ENCODE measurements around the gene CDH4.

Gene CDH4

GRCh38 chr20:61640871-61641245 is 388.8 kb downstream of the CDH4 start:
- Histone ChIP-seq H3K4me3 (ENCODE audit: low read depth in 1 of 2, low read length in 2 of 2) (no peak overlapping the region), H3K9me3 (ENCODE audit: low read length) (no peaks in the 10 kb centered on the region), H3K27me3 (ENCODE audit: control insufficient read depth in 1 of 2, insufficient read depth in 2 of 2, low read length in 2 of 2) (peaks cover 0 to 9% of the 10 kb centered on the region in 2 donors), H3K27ac (ENCODE audit: low read depth, low read length) (no peak overlapping the region), H3K36me3 (ENCODE audit: insufficient read depth, low read length) (no peaks in the 10 kb centered on the region), H3K4me1 (ENCODE audit: insufficient read depth, low read length) (no peaks in the 10 kb centered on the region), H3K9ac (ENCODE audit: low read length) (no peak overlapping the region)

DNA sequence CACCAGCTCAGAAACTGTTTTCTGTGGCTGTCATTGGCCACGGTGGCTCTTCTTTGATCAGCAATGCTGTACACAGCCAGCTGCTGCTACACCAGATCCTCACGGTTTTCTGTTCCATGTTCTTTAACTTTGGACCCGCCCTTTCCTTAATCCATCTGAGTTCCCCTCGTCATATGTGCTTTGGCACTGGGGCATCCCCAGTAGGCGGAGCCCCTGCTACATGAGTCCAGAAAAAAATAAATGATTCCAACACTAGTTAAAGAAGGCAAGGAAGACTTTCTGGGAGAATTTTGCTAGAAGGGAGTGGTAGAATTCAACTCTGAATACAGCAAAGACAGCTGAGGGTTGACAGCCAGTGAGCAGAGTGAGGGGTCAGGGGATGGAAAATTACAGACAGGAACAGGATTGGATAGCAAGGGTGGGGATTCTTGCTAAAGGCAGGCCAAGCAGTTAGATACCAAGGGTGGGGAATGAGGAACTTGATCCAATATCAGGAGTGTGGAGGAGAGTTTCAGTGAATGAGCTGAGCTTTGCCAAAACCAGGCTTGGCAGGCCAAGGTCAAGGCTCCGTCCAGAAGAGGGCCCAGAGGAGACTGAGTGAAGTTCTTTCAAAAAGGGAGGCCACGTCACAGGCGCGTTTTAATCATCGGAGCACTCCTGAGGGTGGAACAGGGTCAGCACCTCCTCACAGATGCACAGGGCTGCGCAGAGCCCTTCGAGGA is 391.8 kb downstream of the CDH4 start:
- no peak overlapping the region for H3K4me3 ChIP-seq (ENCODE audit: low read depth in 1 of 2, low read length in 2 of 2)
- H3K9me3 ChIP-seq (ENCODE audit: low read length) = no peaks in the 10 kb centered on the region
- no peaks in the 10 kb centered on the region for H3K36me3 ChIP-seq (ENCODE audit: insufficient read depth, low read length)
- H3K27me3 ChIP-seq (ENCODE audit: control insufficient read depth in 1 of 2, insufficient read depth in 2 of 2, low read length in 2 of 2) = no peaks in the 10 kb centered on the region
- no peak overlapping the region for H3K9ac ChIP-seq (ENCODE audit: low read length)
- H3K4me1 ChIP-seq (ENCODE audit: insufficient read depth, low read length) = no peaks in the 10 kb centered on the region
- H3K27ac ChIP-seq (ENCODE audit: low read depth, low read length) = no peak overlapping the region

DNA sequence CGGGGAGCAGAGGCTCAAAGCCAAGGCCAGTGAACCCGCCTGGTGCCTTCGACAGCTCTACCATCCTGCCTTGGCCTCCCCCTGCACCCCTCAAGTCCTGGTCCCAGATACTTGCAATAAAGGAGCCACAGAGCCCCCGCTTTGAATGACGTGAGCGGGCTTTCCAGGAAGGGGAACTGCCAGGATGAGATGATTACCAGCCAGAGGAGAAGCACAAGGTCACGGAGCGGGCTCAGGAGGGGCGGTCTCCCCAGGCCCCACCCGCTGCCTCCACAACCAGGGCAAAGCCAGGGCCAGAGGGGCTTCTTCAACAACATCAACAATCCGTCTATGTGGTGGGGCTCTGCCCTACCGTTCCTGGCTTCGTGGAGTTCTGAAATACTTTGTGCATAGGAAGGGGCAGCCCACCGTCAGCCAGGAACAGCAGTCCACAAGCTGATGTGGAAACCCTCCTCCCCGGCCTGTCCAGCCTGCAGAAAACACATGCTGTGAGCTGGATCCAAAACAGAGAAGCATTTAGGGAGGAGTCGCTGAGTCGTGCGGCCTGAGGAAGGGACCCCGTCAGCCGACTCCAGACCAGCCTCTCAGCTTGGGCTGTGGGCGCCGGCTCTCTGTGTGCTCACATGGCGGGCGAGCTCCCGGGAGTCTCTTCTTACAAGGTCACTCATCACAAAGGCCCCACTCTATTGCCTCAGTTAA is 392.5 kb downstream of the CDH4 start:
- Histone ChIP-seq H3K36me3 (ENCODE audit: insufficient read depth, low read length) (no peaks in the 10 kb centered on the region), H3K27ac (ENCODE audit: low read depth, low read length) (no peak overlapping the region), H3K4me3 (ENCODE audit: low read depth in 1 of 2, low read length in 2 of 2) (no peak overlapping the region), H3K9me3 (ENCODE audit: low read length) (no peaks in the 10 kb centered on the region), H3K9ac (ENCODE audit: low read length) (no peak overlapping the region), H3K27me3 (ENCODE audit: control insufficient read depth in 1 of 2, insufficient read depth in 2 of 2, low read length in 2 of 2) (no peaks in the 10 kb centered on the region), H3K4me1 (ENCODE audit: insufficient read depth, low read length) (no peaks in the 10 kb centered on the region)

DNA sequence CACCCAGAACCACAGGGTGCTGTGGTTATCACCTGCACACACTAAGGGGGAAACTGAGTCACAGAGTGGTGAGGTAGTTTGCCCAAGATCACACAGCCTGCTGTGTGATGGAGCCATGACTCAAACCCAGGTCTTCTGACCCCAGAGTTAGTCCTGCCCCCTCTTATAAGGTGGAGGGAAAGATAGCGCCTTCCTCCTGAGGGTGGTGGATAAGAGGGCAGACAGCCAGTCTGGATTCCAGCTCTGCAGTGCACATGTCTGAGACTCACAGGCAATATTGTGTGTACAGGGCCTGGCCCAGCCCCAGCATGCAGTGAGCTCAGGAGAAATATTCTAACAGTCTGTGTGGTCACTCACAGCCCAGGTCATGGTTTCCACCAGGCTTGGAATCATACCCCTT is 393.7 kb downstream of the CDH4 start:
- H3K27ac ChIP-seq (ENCODE audit: low read depth, low read length) = no peak overlapping the region
- no peak overlapping the region for H3K4me3 ChIP-seq (ENCODE audit: low read depth in 1 of 2, low read length in 2 of 2)
- H3K9ac ChIP-seq (ENCODE audit: low read length) = no peak overlapping the region
- H3K9me3 ChIP-seq (ENCODE audit: low read length) = no peaks in the 10 kb centered on the region
- no peaks in the 10 kb centered on the region for H3K27me3 ChIP-seq (ENCODE audit: control insufficient read depth in 1 of 2, insufficient read depth in 2 of 2, low read length in 2 of 2)
- no peaks in the 10 kb centered on the region for H3K36me3 ChIP-seq (ENCODE audit: insufficient read depth, low read length)
- no peaks in the 10 kb centered on the region for H3K4me1 ChIP-seq (ENCODE audit: insufficient read depth, low read length)

- Histone ChIP-seq H3K27ac (ENCODE audit: low read depth, low read length) (no peak overlapping the region), H3K9ac (ENCODE audit: low read length) (no peak overlapping the region), H3K4me3 (ENCODE audit: low read depth in 1 of 2, low read length in 2 of 2) (no peak overlapping the region), H3K27me3 (ENCODE audit: control insufficient read depth in 1 of 2, insufficient read depth in 2 of 2, low read length in 2 of 2) (no peaks in the 10 kb centered on the region), H3K9me3 (ENCODE audit: low read length) (no peaks in the 10 kb centered on the region), H3K36me3 (ENCODE audit: insufficient read depth, low read length) (no peaks in the 10 kb centered on the region), H3K4me1 (ENCODE audit: insufficient read depth, low read length) (no peaks in the 10 kb centered on the region)
These were observed 394.4 kb downstream of the CDH4 start for GRCh38 chr20:61646453-61646852.

GRCh38 chr20:61646986-61647385 is 394.9 kb downstream of the CDH4 start:
- Histone ChIP-seq H3K27ac (ENCODE audit: low read depth, low read length) (no peak overlapping the region), H3K4me1 (ENCODE audit: insufficient read depth, low read length) (no peaks in the 10 kb centered on the region), H3K27me3 (ENCODE audit: control insufficient read depth in 1 of 2, insufficient read depth in 2 of 2, low read length in 2 of 2) (no peaks in the 10 kb centered on the region), H3K9ac (ENCODE audit: low read length) (no peak overlapping the region), H3K4me3 (ENCODE audit: low read depth in 1 of 2, low read length in 2 of 2) (no peak overlapping the region), H3K9me3 (ENCODE audit: low read length) (no peaks in the 10 kb centered on the region), H3K36me3 (ENCODE audit: insufficient read depth, low read length) (no peaks in the 10 kb centered on the region)

- Histone ChIP-seq H3K4me1 (ENCODE audit: insufficient read depth, low read length) (no peaks in the 10 kb centered on the region), H3K27me3 (ENCODE audit: control insufficient read depth in 1 of 2, insufficient read depth in 2 of 2, low read length in 2 of 2) (no peaks in the 10 kb centered on the region), H3K36me3 (ENCODE audit: insufficient read depth, low read length) (no peaks in the 10 kb centered on the region), H3K4me3 (ENCODE audit: low read depth in 1 of 2, low read length in 2 of 2) (no peak overlapping the region), H3K27ac (ENCODE audit: low read depth, low read length) (no peak overlapping the region), H3K9ac (ENCODE audit: low read length) (no peak overlapping the region), H3K9me3 (ENCODE audit: low read length) (no peaks in the 10 kb centered on the region)
These were observed 395.6 kb downstream of the CDH4 start for GRCh38 chr20:61647702-61648101.

DNA sequence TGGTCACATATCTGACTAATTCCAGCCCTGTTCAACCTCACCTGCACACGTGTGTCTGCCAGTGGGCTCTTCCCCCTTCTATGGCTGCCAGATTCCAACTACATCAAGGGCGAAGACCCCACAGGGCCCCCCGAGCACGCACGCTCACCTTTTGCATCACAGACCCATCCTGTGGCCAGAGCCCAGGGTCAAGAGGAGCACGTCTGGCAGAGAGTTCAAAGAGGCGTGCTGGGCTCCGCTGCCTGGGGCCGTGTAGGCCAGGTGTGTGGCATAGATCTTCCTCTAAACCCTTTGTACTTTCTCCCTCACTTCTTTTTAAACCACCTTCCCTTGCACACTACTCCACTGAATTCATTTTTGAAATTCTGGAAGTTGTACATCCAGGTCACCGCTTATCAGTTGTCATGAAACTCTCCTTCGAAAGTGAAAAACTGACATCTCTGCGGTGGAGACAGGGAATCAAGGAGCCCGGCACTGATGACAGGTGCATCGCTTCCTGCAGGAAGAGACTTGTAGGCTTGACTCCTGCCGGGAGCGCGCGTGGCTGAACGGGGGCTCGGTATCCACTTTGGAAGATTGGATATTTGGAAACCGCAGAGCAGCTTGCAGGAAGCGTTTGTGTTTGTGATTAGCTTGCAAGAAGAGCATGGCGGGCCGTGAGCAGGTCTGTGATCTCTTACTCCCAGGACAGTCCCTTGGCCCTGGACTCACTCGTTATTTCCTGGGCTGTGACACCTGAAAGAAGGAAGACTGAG is 397.2 kb downstream of the CDH4 start:
- no peaks in the 10 kb centered on the region for H3K27me3 ChIP-seq (ENCODE audit: control insufficient read depth in 1 of 2, insufficient read depth in 2 of 2, low read length in 2 of 2)
- H3K4me1 ChIP-seq (ENCODE audit: insufficient read depth, low read length) = no peaks in the 10 kb centered on the region
- H3K9me3 ChIP-seq (ENCODE audit: low read length) = no peaks in the 10 kb centered on the region
- H3K9ac ChIP-seq (ENCODE audit: low read length) = no peak overlapping the region
- no peak overlapping the region for H3K27ac ChIP-seq (ENCODE audit: low read depth, low read length)
- H3K36me3 ChIP-seq (ENCODE audit: insufficient read depth, low read length) = no peaks in the 10 kb centered on the region
- no peak overlapping the region for H3K4me3 ChIP-seq (ENCODE audit: low read depth in 1 of 2, low read length in 2 of 2)

GRCh38 chr20:61649860-61650162 is 397.8 kb downstream of the CDH4 start:
- H3K27ac ChIP-seq (ENCODE audit: low read depth, low read length) = no peak overlapping the region
- H3K9ac ChIP-seq (ENCODE audit: low read length) = no peak overlapping the region
- H3K36me3 ChIP-seq (ENCODE audit: insufficient read depth, low read length) = no peaks in the 10 kb centered on the region
- H3K4me3 ChIP-seq (ENCODE audit: low read depth in 1 of 2, low read length in 2 of 2) = no peak overlapping the region
- H3K4me1 ChIP-seq (ENCODE audit: insufficient read depth, low read length) = no peaks in the 10 kb centered on the region
- no peaks in the 10 kb centered on the region for H3K27me3 ChIP-seq (ENCODE audit: control insufficient read depth in 1 of 2, insufficient read depth in 2 of 2, low read length in 2 of 2)
- no peaks in the 10 kb centered on the region for H3K9me3 ChIP-seq (ENCODE audit: low read length)

DNA sequence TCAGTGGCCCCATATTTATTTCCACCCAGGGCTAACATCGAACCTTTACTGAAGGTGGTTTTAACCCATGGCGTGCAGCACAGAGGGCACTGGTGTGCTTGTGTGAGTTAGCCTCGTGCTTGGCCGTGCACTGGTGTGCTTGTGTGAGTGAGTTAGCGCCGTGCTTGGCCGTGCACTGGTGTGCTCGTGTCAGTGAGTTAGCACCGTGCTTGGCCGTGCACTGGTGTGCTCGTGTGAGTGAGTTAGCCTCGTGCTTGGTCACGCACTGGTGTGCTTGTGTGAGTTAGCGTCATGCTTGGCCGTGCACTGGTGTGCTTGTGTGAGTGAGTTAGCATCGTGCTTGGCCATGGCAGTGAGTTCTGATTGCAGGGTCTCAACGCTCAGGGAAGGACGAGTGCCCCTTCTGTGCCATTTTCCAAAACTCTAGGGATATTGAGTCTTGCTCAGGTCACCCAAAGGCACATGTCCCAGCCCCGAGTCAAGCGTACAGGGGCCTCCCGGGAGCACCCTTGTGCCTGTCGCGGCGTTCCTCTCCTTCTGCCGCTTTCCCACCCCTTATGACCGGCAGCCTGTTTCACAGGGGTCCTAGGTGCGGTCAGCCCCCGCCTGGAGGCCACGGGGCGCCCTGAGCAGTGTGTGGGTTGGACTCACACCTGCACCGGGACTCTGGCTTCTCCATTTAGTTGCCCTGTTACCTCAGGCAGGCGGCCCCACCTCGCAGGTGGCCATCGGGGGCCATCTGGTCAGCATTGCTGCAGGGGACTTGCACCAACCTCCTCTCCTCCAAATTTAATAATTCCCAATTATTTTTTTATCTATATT is 399.1 kb downstream of the CDH4 start:
- no peaks in the 10 kb centered on the region for H3K4me1 ChIP-seq (ENCODE audit: insufficient read depth, low read length)
- no peak overlapping the region for H3K27ac ChIP-seq (ENCODE audit: low read depth, low read length)
- H3K4me3 ChIP-seq (ENCODE audit: low read depth in 1 of 2, low read length in 2 of 2) = no peak overlapping the region
- no peaks in the 10 kb centered on the region for H3K36me3 ChIP-seq (ENCODE audit: insufficient read depth, low read length)
- H3K27me3 ChIP-seq (ENCODE audit: control insufficient read depth in 1 of 2, insufficient read depth in 2 of 2, low read length in 2 of 2) = no peaks in the 10 kb centered on the region
- H3K9ac ChIP-seq (ENCODE audit: low read length) = no peak overlapping the region
- no peaks in the 10 kb centered on the region for H3K9me3 ChIP-seq (ENCODE audit: low read length)

GRCh38 chr20:61652146-61652545 is 400.1 kb downstream of the CDH4 start:
- no peak overlapping the region for H3K27ac ChIP-seq (ENCODE audit: low read depth, low read length)

More at GRCh38 chr20:61652146-61652545, 400.1 kb downstream of the CDH4 start:
- no peaks in the 10 kb centered on the region for H3K4me1 ChIP-seq (ENCODE audit: insufficient read depth, low read length)
- no peaks in the 10 kb centered on the region for H3K27me3 ChIP-seq (ENCODE audit: control insufficient read depth in 1 of 2, insufficient read depth in 2 of 2, low read length in 2 of 2)
- H3K9me3 ChIP-seq (ENCODE audit: low read length) = no peaks in the 10 kb centered on the region
- no peak overlapping the region for H3K9ac ChIP-seq (ENCODE audit: low read length)
- H3K36me3 ChIP-seq (ENCODE audit: insufficient read depth, low read length) = no peaks in the 10 kb centered on the region
- no peak overlapping the region for H3K4me3 ChIP-seq (ENCODE audit: low read depth in 1 of 2, low read length in 2 of 2)
